SK-N-SH treated with all-trans-retinoic acid at 6 μM for 48 hours (cell line): ENCODE results near the gene LMAN1.

Experiments used
- ATAC-seq: fragments of 200-7000 bp; cut with Tn5 transposase; 3 replicates; pipeline ENCODE4 v1.9.1; 2020; ENCODE audit warnings: mild to moderate bottlenecking, moderate library complexity
- ARNTL ChIP-seq: fragments of 450-650 bp; formaldehyde crosslinking; IDR thresholded peaks from 2 replicates; pipeline ENCODE4 v1.5.0; 2020; ENCODE audit warnings: low read depth, mild to moderate bottlenecking, moderate library complexity, borderline replicate concordance
- BACH2 ChIP-seq: fragments of 250-450 bp; sonication (Bioruptor Pico); IDR thresholded peaks from 2 replicates; pipeline ENCODE4 v1.9.0; 2021; ENCODE audit warnings: mild to moderate bottlenecking, borderline replicate concordance
- CSDC2 ChIP-seq: fragments of 250-450 bp; sonication (Bioruptor Pico); IDR thresholded peaks from 2 replicates; pipeline ENCODE4 v1.5.0; 2020; ENCODE audit warnings: mild to moderate bottlenecking, moderate library complexity
- GLIS3 ChIP-seq: fragments of 250-450 bp; sonication (Bioruptor Pico); IDR thresholded peaks from 2 replicates; pipeline ENCODE4 v1.5.0; 2020; ENCODE audit warnings: mild to moderate bottlenecking, moderate library complexity
- OSR1 ChIP-seq: fragments of 250-450 bp; sonication (Bioruptor Pico); IDR thresholded peaks from 2 replicates; pipeline ENCODE4 v1.8.0; 2022; ENCODE audit warnings: moderate library complexity, mild to moderate bottlenecking, inconsistent platforms
- POU6F1 ChIP-seq: fragments of 250-450 bp; sonication (Bioruptor Pico); IDR thresholded peaks from 2 replicates; pipeline ENCODE4 v1.8.0; 2021; ENCODE audit warnings: low read depth, mild to moderate bottlenecking, moderate library complexity, borderline replicate concordance
- PPARA ChIP-seq: fragments of 250-450 bp; sonication (Bioruptor Pico); IDR thresholded peaks from 2 replicates; pipeline ENCODE4 v1.5.0; 2020; ENCODE audit warnings: mild to moderate bottlenecking, borderline replicate concordance
- RARB ChIP-seq: fragments of 250-450 bp; sonication (Bioruptor Pico); IDR thresholded peaks from 2 replicates; pipeline ENCODE4 v1.8.0; 2021; ENCODE audit warnings: mild to moderate bottlenecking, moderate library complexity
- SNAI2 ChIP-seq: fragments of 250-450 bp; sonication (Bioruptor Pico); IDR thresholded peaks from 2 replicates; pipeline ENCODE4 v1.5.0; 2020; ENCODE audit warnings: mild to moderate bottlenecking, moderate library complexity
- TCF4 ChIP-seq: fragments of 250-450 bp; sonication (Bioruptor Pico); IDR thresholded peaks from 2 replicates; pipeline ENCODE4 v1.8.0; 2021; ENCODE audit warnings: mild to moderate bottlenecking, moderate library complexity, borderline replicate concordance
- TOX ChIP-seq: fragments of 250-450 bp; sonication (Bioruptor Pico); IDR thresholded peaks from 2 replicates; pipeline ENCODE4 v1.8.0; 2021; ENCODE audit warnings: mild to moderate bottlenecking, moderate library complexity, borderline replicate concordance
- TSHZ2 ChIP-seq: fragments of 250-450 bp; sonication (Bioruptor Pico); IDR thresholded peaks from 2 replicates; pipeline ENCODE4 v1.5.0; 2020; ENCODE audit warnings: mild to moderate bottlenecking, moderate library complexity
- ZC3H10 ChIP-seq: fragments of 250-450 bp; sonication (Bioruptor Pico); IDR thresholded peaks from 2 replicates; pipeline ENCODE4 v1.5.1; 2021; ENCODE audit warnings: mild to moderate bottlenecking, moderate library complexity
- ZFP3 ChIP-seq: fragments of 250-450 bp; sonication (Bioruptor Pico); IDR thresholded peaks from 2 replicates; pipeline ENCODE4 v1.5.0; 2020; ENCODE audit warnings: mild to moderate bottlenecking, moderate library complexity
- ZFP30 ChIP-seq: fragments of 450-650 bp; formaldehyde crosslinking; IDR thresholded peaks from 2 replicates; pipeline ENCODE4 v1.5.0; 2022; ENCODE audit warnings: mild to moderate bottlenecking, moderate library complexity
- ZNF565 ChIP-seq: fragments of 450-650 bp; formaldehyde crosslinking; conservative IDR thresholded peaks from 2 replicates; pipeline ENCODE4 v1.5.0; 2020; ENCODE audit warnings: low read depth, mild to moderate bottlenecking, moderate library complexity
- ZNF70 ChIP-seq: fragments of 450-650 bp; formaldehyde crosslinking; IDR thresholded peaks from 2 replicates; pipeline ENCODE4 v1.5.0; 2020; ENCODE audit warnings: mild to moderate bottlenecking, moderate library complexity
- TF ChIP-seq, protein P1 (sequence below): fragments of 250-450 bp; sonication (Bioruptor Pico); IDR thresholded peaks from 2 replicates; pipeline ENCODE4 v1.5.1; 2020; ENCODE audit warnings: low read depth, mild to moderate bottlenecking, moderate library complexity
- TF ChIP-seq, protein P2 (sequence below): fragments of 250-450 bp; sonication (Bioruptor Pico); IDR thresholded peaks from 2 replicates; pipeline ENCODE4 v1.8.0; 2020; ENCODE audit warnings: mild to moderate bottlenecking, moderate library complexity, borderline replicate concordance

Gene LMAN1

GRCh38 chr18:59358712-59359575 lies at the start of gene LMAN1:
Gene LMAN1, minus strand, starts transcription at chr18:59359265. Its CDS starts 21 bp downstream, at chr18:59359244.
- peak; percentile 98 for ATAC-seq
- TF ChIP-seq ZFP30 (no peak), OSR1 (no peak), PPARA (CRISPR knock-in tag) (no peak), ZFP3 (CRISPR knock-in tag) (no peak), ARNTL (CRISPR knock-in tag) (no peak), GLIS3 (no peak)
- TF ChIP-seq, all 23 proteins: peak for 0

DNA sequence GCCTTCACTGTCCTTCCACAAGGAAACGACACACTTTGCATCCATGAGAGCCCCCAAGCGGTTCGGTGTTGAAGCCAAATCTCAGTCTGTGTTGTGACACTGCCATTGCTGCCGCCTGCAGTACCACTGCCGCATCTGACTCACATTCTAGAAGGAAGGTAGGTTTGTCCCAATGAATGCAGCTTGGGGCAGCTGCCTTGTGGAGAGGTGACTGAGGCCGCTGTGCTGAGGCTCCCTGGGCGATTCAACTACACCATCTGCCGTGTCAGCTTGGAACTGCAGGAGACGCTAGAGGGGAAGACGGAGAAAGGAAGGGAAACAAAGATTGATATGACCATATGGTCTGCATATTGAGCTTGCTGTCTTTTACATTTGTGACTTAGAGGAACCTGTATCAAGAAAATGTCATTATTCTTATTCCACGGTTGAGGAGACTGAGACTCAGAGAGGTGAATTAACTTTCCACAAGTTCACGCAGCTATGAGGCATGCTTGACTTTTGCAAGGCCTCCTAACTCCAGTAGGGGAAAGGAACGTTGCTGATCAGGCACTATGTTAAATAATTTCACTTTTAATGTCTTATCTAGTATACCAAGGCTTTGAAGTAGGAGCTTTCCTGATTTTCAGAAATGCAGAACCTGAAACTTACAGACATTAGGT lies 43.5 kb upstream of the LMAN1 start:
- ATAC-seq, result peak; percentile 100
- TF ChIP-seq POU6F1 (CRISPR knock-in tag) (no peak), CSDC2 (no peak), ZNF70 (no peak), PPARA (CRISPR knock-in tag) (no peak), GLIS3 (no peak), TCF4 (CRISPR knock-in tag) (no peak), BACH2 (CRISPR knock-in tag) (no peak), TSHZ2 (no peak), ARNTL (CRISPR knock-in tag) (no peak), SNAI2 (CRISPR knock-in tag) (no peak)
- TF ChIP-seq, protein P1, sequence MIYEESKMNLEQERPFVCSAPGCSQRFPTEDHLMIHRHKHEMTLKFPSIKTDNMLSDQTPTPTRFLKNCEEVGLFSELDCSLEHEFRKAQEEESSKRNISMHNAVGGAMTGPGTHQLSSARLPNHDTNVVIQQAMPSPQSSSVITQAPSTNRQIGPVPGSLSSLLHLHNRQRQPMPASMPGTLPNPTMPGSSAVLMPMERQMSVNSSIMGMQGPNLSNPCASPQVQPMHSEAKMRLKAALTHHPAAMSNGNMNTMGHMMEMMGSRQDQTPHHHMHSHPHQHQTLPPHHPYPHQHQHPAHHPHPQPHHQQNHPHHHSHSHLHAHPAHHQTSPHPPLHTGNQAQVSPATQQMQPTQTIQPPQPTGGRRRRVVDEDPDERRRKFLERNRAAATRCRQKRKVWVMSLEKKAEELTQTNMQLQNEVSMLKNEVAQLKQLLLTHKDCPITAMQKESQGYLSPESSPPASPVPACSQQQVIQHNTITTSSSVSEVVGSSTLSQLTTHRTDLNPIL (CRISPR knock-in tag), result no peak

- TF ChIP-seq ZC3H10, result no peak
- TF ChIP-seq BACH2 (CRISPR knock-in tag), result no peak
- no peak for TF ChIP-seq ZNF70
- no peak for TF ChIP-seq TCF4 (CRISPR knock-in tag)
- TF ChIP-seq RARB, result no peak
- no peak for TF ChIP-seq OSR1
- no peak for TF ChIP-seq ZNF565 (CRISPR knock-in tag)
- no peak for TF ChIP-seq TOX
- TF ChIP-seq, protein P2, sequence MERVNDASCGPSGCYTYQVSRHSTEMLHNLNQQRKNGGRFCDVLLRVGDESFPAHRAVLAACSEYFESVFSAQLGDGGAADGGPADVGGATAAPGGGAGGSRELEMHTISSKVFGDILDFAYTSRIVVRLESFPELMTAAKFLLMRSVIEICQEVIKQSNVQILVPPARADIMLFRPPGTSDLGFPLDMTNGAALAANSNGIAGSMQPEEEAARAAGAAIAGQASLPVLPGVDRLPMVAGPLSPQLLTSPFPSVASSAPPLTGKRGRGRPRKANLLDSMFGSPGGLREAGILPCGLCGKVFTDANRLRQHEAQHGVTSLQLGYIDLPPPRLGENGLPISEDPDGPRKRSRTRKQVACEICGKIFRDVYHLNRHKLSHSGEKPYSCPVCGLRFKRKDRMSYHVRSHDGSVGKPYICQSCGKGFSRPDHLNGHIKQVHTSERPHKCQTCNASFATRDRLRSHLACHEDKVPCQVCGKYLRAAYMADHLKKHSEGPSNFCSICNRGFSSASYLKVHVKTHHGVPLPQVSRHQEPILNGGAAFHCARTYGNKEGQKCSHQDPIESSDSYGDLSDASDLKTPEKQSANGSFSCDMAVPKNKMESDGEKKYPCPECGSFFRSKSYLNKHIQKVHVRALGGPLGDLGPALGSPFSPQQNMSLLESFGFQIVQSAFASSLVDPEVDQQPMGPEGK (CRISPR knock-in tag), result no peak
- TF ChIP-seq ZFP3 (CRISPR knock-in tag), result no peak
- no peak for TF ChIP-seq PPARA (CRISPR knock-in tag)
- ATAC-seq, result no peak
Measured at GRCh38 chr18:59400407-59400806, 41.3 kb upstream of the LMAN1 start.
